GM12801 (cell line): ENCODE measurements around the gene GATAD2A.

ENCODE experiments used
- CTCF ChIP-seq: IDR thresholded peaks from one replicate; pipeline ENCODE4 v1.5.1; 2011; ENCODE audit warnings: control low read depth; ENCODE audit not compliant: insufficient read length; ENCODE audit errors: extremely low read depth

The GATAD2A gene

GRCh38 chr19:19438366-19439175 is 33.1 kb downstream of the GATAD2A start:
- no peak for TF ChIP-seq CTCF

GRCh38 chr19:19439176-19439482 is 33.7 kb downstream of the GATAD2A start:
- no peak for TF ChIP-seq CTCF

GRCh38 chr19:19443283-19443682 is 37.8 kb downstream of the GATAD2A start:
- TF ChIP-seq CTCF, result no peak

- no peak for TF ChIP-seq CTCF
Measured at GRCh38 chr19:19443902-19444680, 38.6 kb downstream of the GATAD2A start.

GRCh38 chr19:19444681-19445155 is 39.2 kb downstream of the GATAD2A start:
- TF ChIP-seq CTCF, result no peak

GRCh38 chr19:19445288-19445687 is 39.8 kb downstream of the GATAD2A start:
- no peak for TF ChIP-seq CTCF

- no peak for TF ChIP-seq CTCF
Measured at GRCh38 chr19:19445911-19446361, 40.5 kb downstream of the GATAD2A start.
